MG63 (cell line): Measurements from ENCODE around the gene ACTRT1. TPM values are rescaled to one million over a fixed set of nuclear protein-coding genes. Genes with fewer than 3 reads are reported as not detected.

Experiments used
- DNase-seq: peaks from one replicate; pipeline ENCODE4 v3.0.0-alpha.2; 2020
- H3K27me3 ChIP-seq: fragments of 250-450 bp; sonication (Bioruptor Pico); 2 replicates; pipeline ENCODE4 v1.5.1; 2020; ENCODE audit warnings: mild to moderate bottlenecking, moderate library complexity
- H3K36me3 ChIP-seq: fragments of 250-450 bp; sonication (Bioruptor Pico); 2 replicates; pipeline ENCODE4 v1.5.1; 2020; ENCODE audit warnings: mild to moderate bottlenecking, moderate library complexity
- H3K4me3 ChIP-seq: fragments of 250-450 bp; sonication (Bioruptor Pico); 2 replicates; pipeline ENCODE4 v1.5.1; 2020; ENCODE audit warnings: mild to moderate bottlenecking, moderate library complexity
- H3K9me3 ChIP-seq: fragments of 250-450 bp; sonication (Bioruptor Pico); 2 replicates; pipeline ENCODE4 v1.5.1; 2020; ENCODE audit warnings: mild to moderate bottlenecking, moderate library complexity
- total RNA-seq: library from RNA; depleted of rRNA; stranded (reverse); fragments of >200 nt; shearing (Covaris generic); gene quantifications from 2 replicates; pipeline ENCODE4 v1.2.3, GENCODE V29; 2014; ENCODE audit warnings: low replicate concordance; rRNA removed

Gene ACTRT1
- not detected in 2 replicates for total RNA-seq

- Histone ChIP-seq H3K4me3 (no peak within 1 kb of the TSS), H3K9me3 (no peaks in the 10 kb centered on the region)
- no peak for DNase-seq
Measured at GRCh38 chrX:128052303-128052702, at the start of gene ACTRT1. Gene ACTRT1, minus strand, starts transcription at chrX:128052403. Its CDS starts 197 bp downstream, at chrX:128052206.

GRCh38 chrX:128078545-128078944 lies 26.3 kb upstream of the ACTRT1 start:
- no peak for DNase-seq
- Histone ChIP-seq H3K9me3 (no peaks in the 10 kb centered on the region), H3K4me3 (no peak overlapping the region), H3K36me3 (no peaks in the 10 kb centered on the region), H3K27me3 (no peaks in the 10 kb centered on the region)

More at GRCh38 chrX:128052303-128052702, at the start of gene ACTRT1:
- Histone ChIP-seq H3K27me3 (no peaks in the 10 kb centered on the region), H3K36me3 (no peaks in the 10 kb centered on the region)

- H3K9me3 ChIP-seq = no peaks in the 10 kb centered on the region
- no peaks in the 10 kb centered on the region for H3K27me3 ChIP-seq
- no peak for DNase-seq
- H3K4me3 ChIP-seq = no peak overlapping the region
- no peaks in the 10 kb centered on the region for H3K36me3 ChIP-seq
Measured at GRCh38 chrX:128057421-128057820, 5.2 kb upstream of the ACTRT1 start.

GRCh38 chrX:128051526-128051925 lies 677 bp downstream of the ACTRT1 start:
- no peak for DNase-seq
- Histone ChIP-seq H3K36me3 (no peaks in the 10 kb centered on the region), H3K9me3 (no peaks in the 10 kb centered on the region), H3K27me3 (no peaks in the 10 kb centered on the region), H3K4me3 (no peak overlapping the region)

GRCh38 chrX:128035318-128035717 lies 16.9 kb downstream of the ACTRT1 start:
- Histone ChIP-seq H3K4me3 (no peak overlapping the region), H3K9me3 (no peaks in the 10 kb centered on the region), H3K36me3 (no peaks in the 10 kb centered on the region), H3K27me3 (no peaks in the 10 kb centered on the region)
- DNase-seq = no peak

GRCh38 chrX:128021566-128021965 lies 30.6 kb downstream of the ACTRT1 start:
- H3K27me3 ChIP-seq = no peaks in the 10 kb centered on the region

GRCh38 chrX:128020701-128021100 lies 31.5 kb downstream of the ACTRT1 start:
- Histone ChIP-seq H3K9me3 (no peaks in the 10 kb centered on the region), H3K36me3 (no peaks in the 10 kb centered on the region), H3K4me3 (no peak overlapping the region), H3K27me3 (no peaks in the 10 kb centered on the region)
- peak; percentile 1 for DNase-seq

More at GRCh38 chrX:128021566-128021965, 30.6 kb downstream of the ACTRT1 start:
- no peak for DNase-seq
- Histone ChIP-seq H3K9me3 (no peaks in the 10 kb centered on the region), H3K4me3 (no peak overlapping the region), H3K36me3 (no peaks in the 10 kb centered on the region)

- DNase-seq = no peak
- no peak overlapping the region for H3K4me3 ChIP-seq
- no peaks in the 10 kb centered on the region for H3K9me3 ChIP-seq
- no peaks in the 10 kb centered on the region for H3K36me3 ChIP-seq
- H3K27me3 ChIP-seq = no peaks in the 10 kb centered on the region
Measured at GRCh38 chrX:128019218-128019617, 33.0 kb downstream of the ACTRT1 start.

- no peaks in the 10 kb centered on the region for H3K36me3 ChIP-seq
- H3K9me3 ChIP-seq = no peaks in the 10 kb centered on the region
- DNase-seq = no peak
- H3K27me3 ChIP-seq = no peaks in the 10 kb centered on the region
- H3K4me3 ChIP-seq = no peak overlapping the region
Measured at GRCh38 chrX:128012015-128012414, 40.2 kb downstream of the ACTRT1 start.

GRCh38 chrX:128007882-128008281 lies 44.3 kb downstream of the ACTRT1 start:
- Histone ChIP-seq H3K9me3 (no peaks in the 10 kb centered on the region), H3K27me3 (no peaks in the 10 kb centered on the region), H3K36me3 (no peaks in the 10 kb centered on the region), H3K4me3 (no peak overlapping the region)
- no peak for DNase-seq
